A549 (cell line): ENCODE results near the gene SGIP1. TPM values are rescaled to one million over a fixed set of nuclear protein-coding genes. Genes with fewer than 3 reads are reported as not detected.

Experiments used
- ATAC-seq, 2 experiments: fragments of 200-7000 bp in 1 of 2; fragments of >200 bp in 1 of 2; cut with Nextera tagmentation in 1 of 2; cut with Tn5 transposase in 1 of 2; 3 replicates each; pipeline versions ENCODE4 v1.8.0 to v1.9.1; 2018 to 2020; ENCODE audit warnings: mild to moderate bottlenecking in 1 of 2, moderate library complexity in 1 of 2
- CTCF ChIA-PET: fragments of 300-600 bp; sonication (Branson Sonifier 250); formaldehyde crosslinking; extraction: SDS; loops from one replicate; lab custom pipeline; 2021; ENCODE audit warnings: antibody characterized with exemption, inconsistent platforms; lab: Yijun Ruan, JAX
- POLR2A ChIA-PET: fragments of 350-600 bp; formaldehyde crosslinking; extraction: SDS; loops from one replicate; lab custom pipeline; 2021; ENCODE audit warnings: antibody characterized with exemption, inconsistent platforms; lab: Yijun Ruan, JAX
- DNase-seq, 2 experiments: peaks; one replicate each; pipeline versions ENCODE4 v3.0.0 to v3.0.0-alpha.2; 2011 to 2016; ENCODE audit warnings: low read depth in 1 of 2, low spot score in 1 of 2
- FAIRE-seq: peaks from 2 replicates; lab custom pipeline; 2011; peaks lifted over from hg19 to GRCh38; lab: Jason Lieb, UNC
- H3K27ac ChIP-seq, 2 experiments: fragments of >200 bp; sonication (Bioruptor Twin); formaldehyde crosslinking; 3 replicates each; pipeline ENCODE4 v1.5.1; 2016 to 2017
- H3K4me1 ChIP-seq: fragments of >200 bp; sonication (Bioruptor Twin); formaldehyde crosslinking; 3 replicates; pipeline ENCODE4 v1.6.1; 2016
- H3K4me2 ChIP-seq: fragments of >200 bp; sonication (Bioruptor Twin); formaldehyde crosslinking; 3 replicates; pipeline ENCODE4 v1.6.1; 2016
- H3K4me3 ChIP-seq: fragments of >200 bp; sonication (Bioruptor Twin); formaldehyde crosslinking; 3 replicates; pipeline ENCODE4 v1.5.1; 2016
- H3K9me3 ChIP-seq: fragments of >200 bp; sonication (Bioruptor Twin); formaldehyde crosslinking; 3 replicates; pipeline ENCODE4 v1.6.1; 2016
- BHLHE40 ChIP-seq: IDR thresholded peaks from 2 replicates; pipeline ENCODE4 v1.6.1; 2012; ENCODE audit warnings: low read depth, low read length, inconsistent platforms
- CBX8 ChIP-seq: fragments of 200-600 bp; sonication (generic); IDR thresholded peaks from 2 replicates; pipeline ENCODE4 v1.6.1; 2016
- EP300 ChIP-seq, 2 experiments: fragments of >200 bp; sonication (Bioruptor Twin); formaldehyde crosslinking; IDR thresholded peaks; 2 replicates in 1 of 2; 3 replicates in 1 of 2; pipeline ENCODE4 v1.6.1; 2016 to 2017
- GATA3 ChIP-seq: IDR thresholded peaks from 2 replicates; pipeline ENCODE4 v1.6.1; 2012; ENCODE audit warnings: borderline replicate concordance
- HOXB5 ChIP-seq: fragments of 250-450 bp; sonication (Bioruptor Pico); IDR thresholded peaks from 2 replicates; pipeline ENCODE4 v1.5.0; 2020; ENCODE audit warnings: mild to moderate bottlenecking, moderate library complexity
- MAFK ChIP-seq: fragments of 450-650 bp; IDR thresholded peaks from 2 replicates; pipeline ENCODE4 v1.6.1; 2014; ENCODE audit not compliant: partially characterized antibody
- MAZ ChIP-seq: fragments of 150-350 bp; IDR thresholded peaks from 2 replicates; pipeline ENCODE4 v1.6.1; 2014; ENCODE audit warnings: antibody characterized with exemption, low read depth, low read length, borderline replicate concordance
- MYC ChIP-seq: IDR thresholded peaks from 2 replicates; pipeline ENCODE4 v1.6.1; 2012; ENCODE audit warnings: mild to moderate bottlenecking, inconsistent platforms, low read length, improper control_type of control experiment, borderline replicate concordance
- NR3C1 ChIP-seq: fragments of >200 bp; sonication (Bioruptor Twin); formaldehyde crosslinking; IDR thresholded peaks from 3 replicates; pipeline ENCODE4 v1.6.1; 2017
- POLR2AphosphoS2 ChIP-seq: conservative IDR thresholded peaks from 2 replicates; pipeline ENCODE4 v1.6.1; 2012; ENCODE audit warnings: low read length, improper control_type of control experiment, inconsistent platforms
- RAD21 ChIP-seq, 2 experiments: fragments of >200 bp in 1 of 2; sonication (Bioruptor Twin) in 1 of 2; formaldehyde crosslinking in 1 of 2; IDR thresholded peaks in 1 of 2; conservative IDR thresholded peaks in 1 of 2; 2 replicates in 1 of 2; 3 replicates in 1 of 2; pipeline ENCODE4 v1.6.1; 2012 to 2018; ENCODE audit warnings: inconsistent platforms in 1 of 2
- RARB ChIP-seq: fragments of 250-450 bp; sonication (Bioruptor Pico); IDR thresholded peaks from 2 replicates; pipeline ENCODE4 v1.8.0; 2021; ENCODE audit warnings: mild to moderate bottlenecking, moderate library complexity
- RCOR1 ChIP-seq: fragments of 150-350 bp; IDR thresholded peaks from 2 replicates; pipeline ENCODE4 v1.6.1; 2014; ENCODE audit warnings: antibody characterized with exemption, low read length, low read depth
- SMC3 ChIP-seq: fragments of >200 bp; sonication (Bioruptor Twin); formaldehyde crosslinking; IDR thresholded peaks from 3 replicates; pipeline ENCODE4 v1.6.1; 2018; ENCODE audit warnings: inconsistent platforms
- TP53 ChIP-seq: fragments of 250-450 bp; sonication (Bioruptor Pico); IDR thresholded peaks from 2 replicates; pipeline ENCODE4 v1.5.0; 2021; ENCODE audit warnings: mild to moderate bottlenecking, moderate library complexity
- WGBS: methylation state at CpG from one replicate; pipeline ENCODE4 v1.1.6; 2017; ENCODE audit errors: missing lambda C conversion rate; 5-methylcytosine and 5-hydroxymethylcytosine counted together
- polyA plus RNA-seq, 4 experiments: library from polyadenylated mRNA; depleted of rRNA in 3 of 4; stranded (reverse); fragments of >200 nt; fragmentation: RNase III in 1 of 4; extraction: RNeasy Plus Mini Kit Qiagen cat#74134 plus additional on column Dnase treatment in 1 of 4; gene quantifications; 2 replicates in 3 of 4; 3 replicates in 1 of 4; pipeline ENCODE4 v1.2.3, GENCODE V29; 2011 to 2017
- TF ChIP-seq, protein P1 (sequence below): fragments of >200 bp; sonication (Bioruptor Twin); formaldehyde crosslinking; IDR thresholded peaks from 3 replicates; pipeline ENCODE4 v1.6.1; 2016
- TF ChIP-seq, protein P2 (sequence below): fragments of >200 bp; sonication (Bioruptor Twin); formaldehyde crosslinking; IDR thresholded peaks from 3 replicates; pipeline ENCODE4 v1.5.1; 2016

Gene SGIP1
- polyA plus RNA-seq, 2 of the 4 experiments (the other 2 are of a cell fraction), result not detected

DNA sequence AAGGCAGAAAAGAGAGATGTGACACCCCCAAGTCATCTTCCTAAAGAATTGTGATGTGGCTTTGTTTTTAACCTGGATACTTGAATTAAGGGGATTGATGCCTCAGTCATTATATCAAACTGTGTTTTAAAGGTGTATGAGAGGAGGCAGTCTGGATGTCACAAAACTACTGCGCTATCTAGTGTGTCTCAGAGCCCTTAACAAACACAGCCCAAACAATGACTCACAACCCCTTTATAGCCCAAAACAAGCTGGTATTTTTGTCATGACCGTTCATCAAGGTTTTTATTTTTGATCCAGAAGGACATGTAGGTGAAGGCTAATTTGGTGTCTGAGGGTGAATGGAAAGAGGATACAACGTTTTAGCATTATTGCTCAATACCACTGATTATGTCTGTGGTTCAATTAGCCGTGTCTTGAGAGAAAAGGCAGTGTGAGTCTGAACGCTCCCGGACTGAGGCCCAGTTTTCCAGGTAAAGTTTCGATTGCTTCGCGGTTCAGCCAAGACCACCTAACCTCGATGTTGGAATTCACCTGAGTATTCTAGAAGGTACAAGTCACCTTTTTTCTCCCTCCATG, 71.6 kb downstream of the SGIP1 start (continued):
- TF ChIP-seq, protein P1, sequence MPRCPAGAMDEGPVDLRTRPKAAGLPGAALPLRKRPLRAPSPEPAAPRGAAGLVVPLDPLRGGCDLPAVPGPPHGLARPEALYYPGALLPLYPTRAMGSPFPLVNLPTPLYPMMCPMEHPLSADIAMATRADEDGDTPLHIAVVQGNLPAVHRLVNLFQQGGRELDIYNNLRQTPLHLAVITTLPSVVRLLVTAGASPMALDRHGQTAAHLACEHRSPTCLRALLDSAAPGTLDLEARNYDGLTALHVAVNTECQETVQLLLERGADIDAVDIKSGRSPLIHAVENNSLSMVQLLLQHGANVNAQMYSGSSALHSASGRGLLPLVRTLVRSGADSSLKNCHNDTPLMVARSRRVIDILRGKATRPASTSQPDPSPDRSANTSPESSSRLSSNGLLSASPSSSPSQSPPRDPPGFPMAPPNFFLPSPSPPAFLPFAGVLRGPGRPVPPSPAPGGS, result no peak
- TF ChIP-seq SMC3 (no peak), POLR2AphosphoS2 (no peak), TP53 (CRISPR knock-in tag) (no peak), EP300 (IDR thresholded peaks at IDR 0.05) (no peak)

DNA sequence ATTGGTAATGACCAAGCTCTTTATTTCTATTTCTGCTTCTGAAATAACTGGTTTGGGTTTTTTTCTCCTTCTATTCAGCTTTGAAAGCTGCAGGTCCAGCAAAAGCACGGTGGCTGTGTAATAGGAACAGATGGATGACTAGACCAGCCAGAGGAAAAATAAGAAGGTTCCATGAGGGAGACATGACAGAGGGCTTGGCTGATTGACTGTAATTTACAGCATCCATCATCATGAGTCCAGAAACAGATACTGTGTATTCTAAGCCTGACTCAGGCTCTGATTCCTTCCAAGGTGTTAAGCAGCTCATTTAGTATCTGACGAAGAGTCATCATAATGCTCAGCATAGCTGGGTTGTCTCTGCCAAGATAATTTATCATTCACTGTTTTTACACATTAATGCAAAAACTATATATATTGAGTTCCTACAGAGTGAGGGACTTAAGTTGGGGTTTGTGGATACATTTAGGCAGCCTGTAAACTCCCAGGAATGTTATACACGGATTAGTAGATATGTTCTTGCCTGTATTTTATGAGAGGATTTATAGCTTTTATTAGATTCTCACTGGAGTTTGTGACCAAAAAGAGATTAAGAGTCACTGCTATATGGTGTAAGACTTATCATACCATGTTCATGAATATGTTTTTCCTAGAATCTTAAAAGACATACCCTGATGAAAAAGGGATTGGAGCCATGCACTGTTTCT, 72.6 kb downstream of the SGIP1 start:
- TF ChIP-seq GATA3, result no peak
- TF ChIP-seq BHLHE40, result no peak
- no peak for TF ChIP-seq CBX8
- no peak for TF ChIP-seq NR3C1
- TF ChIP-seq RAD21 (conservative IDR thresholded peaks at IDR 0.05 in 1 of 2, IDR thresholded peaks at IDR 0.05 in 1 of 2), result no peak
- TF ChIP-seq, protein P2, sequence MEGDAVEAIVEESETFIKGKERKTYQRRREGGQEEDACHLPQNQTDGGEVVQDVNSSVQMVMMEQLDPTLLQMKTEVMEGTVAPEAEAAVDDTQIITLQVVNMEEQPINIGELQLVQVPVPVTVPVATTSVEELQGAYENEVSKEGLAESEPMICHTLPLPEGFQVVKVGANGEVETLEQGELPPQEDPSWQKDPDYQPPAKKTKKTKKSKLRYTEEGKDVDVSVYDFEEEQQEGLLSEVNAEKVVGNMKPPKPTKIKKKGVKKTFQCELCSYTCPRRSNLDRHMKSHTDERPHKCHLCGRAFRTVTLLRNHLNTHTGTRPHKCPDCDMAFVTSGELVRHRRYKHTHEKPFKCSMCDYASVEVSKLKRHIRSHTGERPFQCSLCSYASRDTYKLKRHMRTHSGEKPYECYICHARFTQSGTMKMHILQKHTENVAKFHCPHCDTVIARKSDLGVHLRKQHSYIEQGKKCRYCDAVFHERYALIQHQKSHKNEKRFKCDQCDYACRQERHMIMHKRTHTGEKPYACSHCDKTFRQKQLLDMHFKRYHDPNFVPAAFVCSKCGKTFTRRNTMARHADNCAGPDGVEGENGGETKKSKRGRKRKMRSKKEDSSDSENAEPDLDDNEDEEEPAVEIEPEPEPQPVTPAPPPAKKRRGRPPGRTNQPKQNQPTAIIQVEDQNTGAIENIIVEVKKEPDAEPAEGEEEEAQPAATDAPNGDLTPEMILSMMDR, result no peak
- no peak for TF ChIP-seq RCOR1
- TF ChIP-seq, all 56 proteins: peak for 0
- Histone ChIP-seq H3K27ac (no peak overlapping the region), H3K4me3 (no peak overlapping the region), H3K4me2 (no peak overlapping the region), H3K9me3 (no peaks in the 10 kb centered on the region), H3K4me1 (no peaks in the 10 kb centered on the region)
- ChIA-PET POLR2A (no interaction called here), CTCF (interaction anchor here (1.1 kb wide), 1 partner anchor 104 kb away, joined by 3 read pairs; no protein-coding TSS in a partner anchor)
- no peak for FAIRE-seq
- 61% methylated on average over 3 of the region's 3 CpGs for WGBS
- ATAC-seq, result no peak
- DNase-seq, result no peak

DNA sequence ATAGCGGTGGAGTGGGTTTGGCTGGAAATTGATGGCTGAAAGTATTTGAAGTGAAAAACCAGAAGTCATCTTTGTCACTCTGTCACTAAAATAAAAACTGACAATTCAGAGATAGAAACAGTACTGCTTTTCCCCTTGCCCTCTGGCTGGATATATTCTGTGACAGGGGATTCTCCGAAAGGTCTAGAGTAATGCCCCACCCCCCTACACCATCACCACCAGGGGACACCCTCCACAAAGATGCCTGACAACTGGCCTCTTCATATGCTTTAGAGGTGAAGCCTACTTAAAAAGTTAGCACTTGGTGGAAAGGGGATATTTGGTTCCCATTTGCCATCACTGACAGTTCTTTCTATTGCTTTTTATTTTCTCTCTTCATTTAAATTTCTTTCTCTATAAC, 73.5 kb downstream of the SGIP1 start:
- Histone ChIP-seq H3K9me3 (no peaks in the 10 kb centered on the region), H3K4me1 (no peaks in the 10 kb centered on the region), H3K4me2 (no peak overlapping the region), H3K27ac (no peak overlapping the region), H3K4me3 (no peak overlapping the region)
- ATAC-seq, result no peak
- TF ChIP-seq MAZ (no peak), HOXB5 (CRISPR knock-in tag) (no peak), MAFK (no peak), MYC (no peak), RARB (CRISPR knock-in tag) (no peak)
- TF ChIP-seq, protein P1, result no peak
- DNase-seq, result no peak
- ChIA-PET CTCF (interaction anchor here (0.7 to 1.1 kb wide), 2 partner anchors 11 to 103 kb away, joined by 3 read pairs; no protein-coding TSS in a partner anchor), POLR2A (no interaction called here)
- no peak for FAIRE-seq
- WGBS, result 68% methylated on average over 2 of the region's 2 CpGs
